ENCODE data around the gene LPP. TPM values are rescaled to one million over a fixed set of nuclear protein-coding genes. Genes with fewer than 3 reads are reported as not detected.

The LPP gene
- total RNA-seq, 1 experiment from 2014 or later, result 31.2 TPM

GRCh38 chr3:188869628-188870027 is 715.7 kb downstream of the LPP start:
- DNase-seq (ENCODE audit: low spot score), result no peak

DNA sequence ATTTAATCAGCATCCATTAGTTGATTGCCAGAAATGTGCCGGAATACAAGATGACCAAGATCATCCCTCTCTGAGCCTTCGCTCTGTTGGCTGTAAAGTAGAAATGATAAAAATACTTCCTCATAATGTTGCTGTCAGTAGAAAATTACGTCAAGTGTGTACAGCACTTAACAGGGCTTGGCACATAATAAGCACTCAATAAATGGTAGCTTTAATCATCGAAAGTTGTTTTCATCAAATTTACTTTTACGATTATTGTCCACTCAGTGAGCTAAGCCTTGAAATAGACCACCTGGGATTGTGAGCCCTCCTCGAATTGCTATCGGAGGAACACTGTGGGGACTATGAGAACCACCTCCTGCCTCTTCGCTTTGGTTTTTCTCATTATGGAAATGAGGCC is 716.5 kb downstream of the LPP start:
- DNase-seq (ENCODE audit: low spot score), result no peak

DNA sequence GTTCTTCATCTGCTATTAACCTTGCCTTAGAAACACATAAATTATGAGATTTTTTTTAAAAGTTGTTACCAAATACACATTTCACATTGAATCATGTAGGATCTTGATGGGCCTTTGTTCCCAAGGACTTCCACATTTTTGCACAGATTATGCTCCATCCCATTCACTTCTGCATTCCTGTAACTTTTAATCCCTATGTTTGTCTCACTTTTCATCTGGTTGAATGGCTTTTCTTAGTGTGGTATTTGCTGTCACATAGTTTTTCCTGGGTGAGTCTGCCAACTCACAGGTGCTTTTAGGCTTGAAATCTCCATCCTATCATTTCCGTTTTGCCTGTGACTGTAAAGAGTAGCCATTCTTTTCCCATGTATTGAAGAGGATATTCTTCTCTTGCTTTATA is 720.6 kb downstream of the LPP start:
- DNase-seq (ENCODE audit: low spot score), result no peak

GRCh38 chr3:188875413-188875812 is 721.5 kb downstream of the LPP start:
- no peak for DNase-seq (ENCODE audit: low spot score)

- DNase-seq (ENCODE audit: low spot score), result no peak
Observed at GRCh38 chr3:188876370-188876769, 722.4 kb downstream of the LPP start.

DNA sequence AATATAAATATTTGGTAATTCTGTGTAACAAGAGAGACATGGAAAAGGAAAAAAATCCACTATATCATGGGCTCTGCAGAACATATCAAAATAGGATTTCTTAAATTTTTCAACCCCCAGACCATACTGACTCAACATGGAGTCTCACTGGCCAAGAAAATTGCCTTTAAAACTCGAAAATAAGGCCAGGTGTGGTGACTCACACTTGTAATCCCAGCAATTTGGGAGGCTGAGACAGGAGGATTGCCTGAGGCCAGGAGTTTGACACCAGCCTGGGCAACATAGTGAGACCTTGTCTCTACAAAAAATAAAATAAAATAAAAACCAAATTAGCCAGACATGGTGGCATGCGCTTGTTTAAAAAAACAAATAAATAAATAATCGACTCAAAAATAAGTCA is 723.4 kb downstream of the LPP start:
- no peak for DNase-seq (ENCODE audit: low spot score)

DNA sequence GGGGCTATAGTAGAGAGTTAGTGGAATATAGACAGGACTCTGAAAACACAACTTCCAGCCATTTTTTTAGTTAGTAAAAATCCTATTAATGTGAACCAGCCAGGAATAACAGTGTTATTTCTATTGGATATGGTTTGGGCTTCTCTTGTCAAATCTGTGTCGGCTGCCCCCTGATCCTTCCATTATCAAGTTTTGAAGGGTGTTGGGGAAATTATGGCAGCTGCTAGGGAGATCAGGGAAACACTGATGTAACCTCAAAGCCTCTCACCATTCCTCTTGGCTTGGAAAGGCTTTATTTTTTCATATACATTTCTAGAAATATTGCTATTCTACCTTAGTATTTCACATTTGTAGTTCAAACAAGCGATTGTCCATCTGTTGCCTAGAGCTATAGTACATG is 724.1 kb downstream of the LPP start:
- no peak for DNase-seq (ENCODE audit: low spot score)

DNA sequence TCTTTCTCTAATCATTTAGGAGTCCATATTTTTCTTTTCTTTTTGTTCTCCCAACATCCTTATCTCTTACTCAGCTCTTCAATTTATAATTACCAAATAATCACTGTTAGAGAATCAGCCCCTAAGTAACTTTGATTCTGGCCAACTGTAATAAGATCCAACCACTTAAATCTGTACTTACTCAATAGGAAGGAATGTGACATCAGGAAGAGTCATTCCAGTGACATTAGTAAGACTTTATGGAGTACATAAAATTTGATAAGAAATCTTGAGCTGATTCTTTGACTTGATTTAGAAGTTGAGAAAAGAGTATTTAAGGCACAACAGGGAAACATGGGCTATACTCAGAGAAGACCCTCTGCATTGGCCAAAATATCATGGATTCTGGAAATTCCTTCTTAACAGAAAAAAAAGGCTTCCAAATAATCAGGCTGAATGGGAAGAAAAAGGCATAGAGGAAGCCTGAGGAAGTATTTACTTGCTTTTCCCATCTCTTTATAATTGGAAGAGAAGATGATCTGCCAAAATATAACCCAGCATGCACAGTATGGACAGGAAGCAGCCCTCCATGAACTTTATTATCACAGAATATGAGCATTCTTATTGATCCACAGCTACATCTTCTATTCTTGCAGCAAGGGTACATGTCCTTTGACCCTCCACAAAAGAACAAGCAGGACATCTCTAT is 728.1 kb downstream of the LPP start:
- DNase-seq (ENCODE audit: low spot score), result peak; percentile 94

DNA sequence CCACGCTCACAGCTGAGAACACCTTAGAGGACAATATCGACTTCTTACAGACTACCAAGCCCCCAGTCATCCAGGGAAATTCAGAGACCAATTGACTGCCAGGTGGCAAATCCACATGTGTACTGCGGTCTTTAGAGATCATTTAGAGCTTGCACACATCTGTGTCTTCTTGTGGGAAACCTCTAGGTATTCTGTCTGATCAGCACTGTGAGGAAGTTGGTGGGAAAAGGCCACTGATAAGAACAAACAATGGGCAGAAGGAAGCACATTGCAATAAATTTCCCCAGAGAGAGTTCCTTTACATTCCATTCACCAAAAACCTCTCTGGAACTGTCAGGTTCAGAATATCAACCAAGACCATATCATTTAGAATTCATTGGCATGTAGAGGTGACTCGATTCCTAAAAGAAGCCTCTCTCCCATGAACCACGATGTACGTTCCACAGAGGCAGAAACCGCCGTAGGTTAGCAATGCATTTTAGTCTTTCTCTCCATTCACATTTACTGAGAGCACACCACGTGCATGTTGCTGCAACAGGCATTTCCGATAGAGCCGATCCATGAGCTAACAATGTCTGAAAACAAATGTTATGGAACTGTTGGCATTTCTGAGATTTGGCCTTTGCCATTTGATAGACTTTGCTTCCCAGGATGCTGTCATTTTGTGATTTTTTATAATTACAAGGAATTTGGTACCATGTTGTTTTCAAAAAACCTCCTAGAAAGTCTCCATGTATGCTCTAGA is 730.5 kb downstream of the LPP start:
- peak; percentile 39 for DNase-seq (ENCODE audit: low spot score)

DNA sequence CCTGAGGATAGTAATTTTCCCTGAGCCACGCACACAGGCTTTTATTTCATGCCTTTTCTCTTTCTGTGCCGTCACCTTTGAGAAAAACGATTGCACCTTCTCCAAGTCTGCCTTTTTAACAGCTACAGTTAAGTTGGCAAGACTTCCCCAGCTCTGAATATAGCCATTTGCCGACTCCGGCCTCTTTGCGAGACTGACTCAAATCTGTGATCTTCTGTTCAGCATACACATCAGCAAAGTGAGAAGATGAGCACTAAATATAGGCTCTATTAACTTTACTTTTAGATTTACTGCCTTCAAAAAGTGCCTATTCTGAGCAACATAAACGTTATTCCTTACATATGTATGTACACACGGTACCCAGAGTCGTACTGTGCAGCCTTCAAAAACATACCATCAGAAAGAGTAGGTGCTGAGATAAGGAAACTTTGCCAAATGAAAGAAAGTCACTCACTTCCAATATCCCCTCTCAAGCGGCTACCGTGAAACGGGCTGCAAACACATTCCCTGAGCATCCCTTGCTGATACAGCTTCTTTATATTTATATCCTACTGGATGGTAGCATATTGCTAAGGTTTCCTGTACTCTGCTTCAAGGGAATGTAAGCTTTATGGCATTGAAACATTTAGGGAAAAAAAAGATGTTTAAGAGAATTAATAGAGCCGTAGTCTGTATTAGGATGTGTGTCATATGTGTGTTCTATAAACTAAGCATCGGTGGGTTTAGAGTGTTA is 734.5 kb downstream of the LPP start:
- no peak for DNase-seq (ENCODE audit: low spot score)

- DNase-seq (ENCODE audit: low spot score), result no peak
Observed at GRCh38 chr3:188889054-188889491, 735.1 kb downstream of the LPP start.

DNA sequence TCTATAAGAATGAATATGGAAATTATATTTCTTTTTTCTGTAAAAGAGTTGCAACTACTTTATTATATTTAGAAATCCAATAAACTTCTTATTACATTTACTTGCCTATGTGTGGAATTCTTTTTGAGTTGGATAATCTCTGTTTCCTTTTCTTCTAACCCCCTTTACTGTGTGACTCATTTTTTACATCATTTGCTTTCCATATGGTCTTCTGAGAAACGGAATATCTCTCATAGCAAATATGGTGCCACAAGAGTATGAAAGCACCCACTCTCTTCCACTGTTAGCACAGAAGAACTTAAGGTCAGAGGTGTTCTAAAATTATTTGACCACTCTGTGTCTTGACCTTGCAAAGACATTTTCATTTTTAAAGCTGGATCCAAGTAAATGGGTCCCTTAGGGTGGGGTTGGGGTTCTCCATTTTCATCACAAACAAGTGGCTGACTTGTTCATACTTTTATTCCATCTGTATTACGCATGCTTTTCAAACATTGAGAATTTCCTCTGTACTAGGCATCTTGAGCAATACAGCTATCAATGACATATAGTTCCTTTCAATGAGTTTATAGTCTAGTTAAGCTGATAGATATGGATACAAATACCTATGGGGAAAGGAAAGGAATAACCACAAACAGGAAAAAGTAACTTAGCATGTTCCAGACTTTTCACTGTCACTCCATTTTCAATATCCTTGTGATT is 736.8 kb downstream of the LPP start:
- peak; percentile 36 for DNase-seq (ENCODE audit: low spot score)

- no peak for DNase-seq (ENCODE audit: low spot score)
Observed at GRCh38 chr3:188899881-188900280, 745.9 kb downstream of the LPP start.

DNA sequence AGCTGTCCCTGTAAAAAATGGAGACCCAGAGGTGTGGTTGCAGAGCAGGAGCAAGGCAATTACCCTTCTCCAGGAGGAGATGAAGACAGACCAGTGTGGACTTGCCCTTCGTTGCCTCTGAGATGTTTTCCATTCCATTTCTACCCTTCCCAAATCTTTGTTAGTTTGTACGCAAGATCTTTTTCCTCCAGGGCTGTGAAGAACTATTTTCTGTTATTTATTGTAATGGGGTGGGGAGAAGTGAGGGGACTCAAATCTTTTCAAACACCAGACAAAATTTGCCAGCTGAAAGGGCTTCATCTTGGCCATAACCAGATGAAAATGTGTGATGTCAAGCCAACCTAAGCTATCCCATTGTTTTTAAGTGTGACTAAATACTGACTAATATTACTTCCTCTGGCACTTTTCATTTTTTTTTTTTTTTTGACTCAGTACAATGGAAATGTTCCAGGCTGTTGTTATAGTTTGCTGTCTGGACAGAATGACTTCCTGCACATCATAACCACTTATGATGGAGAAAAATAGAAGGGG is 746.5 kb downstream of the LPP start:
- DNase-seq (ENCODE audit: low spot score), result peak; percentile 91

- peak; percentile 50 for DNase-seq (ENCODE audit: low spot score)
Observed at GRCh38 chr3:188901126-188901525, 747.2 kb downstream of the LPP start.

- peak; percentile 28 for DNase-seq (ENCODE audit: low spot score)
Observed at GRCh38 chr3:188901671-188902287, 747.8 kb downstream of the LPP start.

DNA sequence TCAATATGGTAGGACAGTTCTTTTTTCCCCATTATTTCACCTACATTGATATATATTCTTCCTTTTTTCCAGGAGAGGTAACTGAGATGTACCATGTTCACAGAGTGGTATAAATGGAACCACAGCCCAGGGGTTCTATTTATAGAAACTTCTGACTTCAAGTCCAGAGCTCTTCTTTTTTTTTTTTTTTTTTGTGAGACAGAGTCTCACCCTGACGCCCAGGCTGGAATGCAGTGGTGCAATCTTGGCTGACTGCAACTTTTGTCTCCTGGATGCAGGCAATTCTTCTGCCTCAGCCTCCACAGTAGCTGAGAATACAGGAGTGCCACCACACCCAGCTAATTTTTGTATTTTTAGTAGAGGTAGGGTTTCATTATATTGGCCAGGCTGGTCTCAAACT is 750.7 kb downstream of the LPP start:
- DNase-seq (ENCODE audit: low spot score), result peak; percentile 11

DNA sequence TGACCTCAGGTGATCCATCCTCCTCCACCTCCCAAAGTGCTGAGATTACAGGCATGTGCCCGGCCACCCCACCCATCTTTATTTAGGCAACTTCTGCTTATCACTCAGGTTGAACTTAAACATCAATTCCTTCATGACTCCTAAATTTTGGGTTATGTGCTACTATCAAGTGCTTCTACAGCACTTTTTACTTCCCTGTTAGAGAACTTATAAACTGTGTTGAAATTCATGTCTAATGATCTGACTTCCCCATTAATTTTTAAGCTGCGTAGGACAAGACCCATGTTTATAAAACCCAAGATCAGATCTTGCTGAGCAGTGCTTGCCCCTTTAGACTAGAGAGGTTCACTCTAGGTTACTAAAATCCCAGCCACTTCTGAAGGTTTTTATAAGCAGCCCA is 751.6 kb downstream of the LPP start:
- DNase-seq (ENCODE audit: low spot score), result no peak

DNA sequence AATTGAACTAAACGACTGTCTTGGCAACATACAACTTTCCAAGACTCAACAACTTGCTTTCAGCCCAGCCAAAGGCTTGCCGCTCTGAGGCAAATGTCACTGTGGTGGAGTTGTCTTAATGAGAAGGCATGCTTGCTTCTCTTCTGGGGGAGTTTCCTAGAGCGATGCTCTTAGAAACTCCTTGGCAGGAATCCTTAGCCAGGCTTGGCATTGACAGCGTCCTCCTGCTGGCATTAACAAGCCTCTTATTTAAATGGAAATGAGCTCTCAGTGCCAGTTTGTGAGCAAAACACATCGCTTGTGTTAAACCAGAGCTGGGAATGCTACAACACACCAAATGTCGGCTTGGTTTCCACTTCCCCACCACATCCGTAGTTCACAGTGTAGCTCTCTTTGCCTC is 752.3 kb downstream of the LPP start:
- no peak for DNase-seq (ENCODE audit: low spot score)

DNA sequence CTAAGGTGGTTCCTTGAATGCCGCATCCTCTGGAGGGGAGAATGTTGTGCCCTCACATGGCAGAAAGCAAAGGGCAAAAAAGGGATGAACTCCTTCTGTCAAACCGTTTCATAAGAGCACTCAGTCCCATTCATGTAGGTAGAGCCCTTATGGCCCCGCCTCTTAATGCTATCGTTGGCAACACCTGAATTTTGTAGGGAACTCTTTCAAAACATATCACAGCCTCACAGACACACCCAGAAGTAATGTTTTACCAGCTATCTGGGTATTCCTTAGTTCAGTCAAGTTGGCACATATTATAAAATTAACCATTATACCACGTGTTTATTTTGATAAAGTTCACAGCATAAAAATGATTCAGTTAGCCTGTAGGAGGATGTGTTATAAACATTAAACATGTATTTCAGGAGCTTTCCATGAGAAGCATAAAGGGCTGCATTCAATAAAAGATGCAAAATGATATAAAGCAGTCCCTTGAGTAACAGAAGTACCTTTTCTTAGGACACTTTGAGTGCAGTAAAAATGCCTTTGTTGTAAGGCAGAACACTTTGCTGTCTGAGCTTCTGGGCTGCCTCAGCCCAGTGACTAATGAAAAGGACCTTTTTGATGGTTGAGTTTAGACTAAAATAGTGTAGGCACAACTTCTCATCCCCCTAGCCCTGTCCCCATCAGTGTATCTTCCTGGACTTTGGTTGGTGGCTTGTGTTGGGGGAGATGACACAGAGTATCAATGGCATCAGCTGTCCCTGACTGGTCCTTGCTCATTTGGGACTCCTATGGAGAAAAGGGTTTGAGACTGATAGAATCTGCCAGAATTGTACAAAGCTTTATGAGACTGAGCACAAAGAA is 754.3 kb downstream of the LPP start:
- no peak for DNase-seq (ENCODE audit: low spot score)

Data from A172 (cell line).